Trophoblast cell (in vitro differentiated cells and primary cell): ENCODE measurements around the gene BMP2K.

ENCODE experiments used
- DNase-seq, 2 donors: peaks; one replicate each; pipeline ENCODE4 v3.0.0-alpha.2; 2016
- H2AFZ ChIP-seq: 2 replicates; pipeline ENCODE4 v1.6.1; 2013; ENCODE audit warnings: low read length, moderate library complexity, mild to moderate bottlenecking; ENCODE audit not compliant: insufficient read depth, poor library complexity
- H2AK5ac ChIP-seq: 2 replicates; pipeline ENCODE4 v1.6.1; 2013; ENCODE audit warnings: mild to moderate bottlenecking, low read length
- H2BK120ac ChIP-seq: 2 replicates; pipeline ENCODE4 v1.6.1; 2013; ENCODE audit warnings: low read length, mild to moderate bottlenecking, moderate library complexity; ENCODE audit not compliant: insufficient read depth, poor library complexity
- H2BK12ac ChIP-seq: 2 replicates; pipeline ENCODE4 v1.6.1; 2013; ENCODE audit warnings: mild to moderate bottlenecking, low read length, moderate library complexity
- H2BK5ac ChIP-seq: 2 replicates; pipeline ENCODE4 v1.6.1; 2013; ENCODE audit warnings: low read length, low read depth, moderate library complexity, mild to moderate bottlenecking; ENCODE audit not compliant: poor library complexity
- H3K14ac ChIP-seq: 2 replicates; pipeline ENCODE4 v1.6.1; 2013; ENCODE audit warnings: mild to moderate bottlenecking, low read length
- H3K18ac ChIP-seq: 2 replicates; pipeline ENCODE4 v1.6.1; 2013; ENCODE audit warnings: mild to moderate bottlenecking, low read length
- H3K23ac ChIP-seq: 2 replicates; pipeline ENCODE4 v1.6.1; 2013; ENCODE audit warnings: low read length
- H3K27ac ChIP-seq: 2 replicates; pipeline ENCODE4 v1.5.1; 2013; ENCODE audit warnings: low read depth, mild to moderate bottlenecking, inconsistent platforms, low read length, moderate library complexity
- H3K27me3 ChIP-seq: 2 replicates; pipeline ENCODE4 v1.6.1; 2013; ENCODE audit warnings: inconsistent platforms, mild to moderate bottlenecking, low read length, moderate library complexity; ENCODE audit not compliant: insufficient read depth
- H3K36me3 ChIP-seq, 2 experiments: 1 replicate in 1 of 2; 2 replicates in 1 of 2; pipeline ENCODE4 v1.6.1; 2013; ENCODE audit warnings: low read length in 2 of 2, mild to moderate bottlenecking in 2 of 2, moderate library complexity in 1 of 2; ENCODE audit not compliant: insufficient read depth in 2 of 2, control insufficient read depth in 1 of 2
- H3K4ac ChIP-seq: 2 replicates; pipeline ENCODE4 v1.6.1; 2013; ENCODE audit warnings: low read depth, mild to moderate bottlenecking, low read length, moderate library complexity
- H3K4me1 ChIP-seq, 2 experiments: 1 replicate in 1 of 2; 2 replicates in 1 of 2; pipeline ENCODE4 v1.6.1; 2013; ENCODE audit warnings: low read length in 2 of 2, mild to moderate bottlenecking in 2 of 2, moderate library complexity in 1 of 2; ENCODE audit not compliant: insufficient read depth in 2 of 2, control insufficient read depth in 1 of 2
- H3K4me2 ChIP-seq: 2 replicates; pipeline ENCODE4 v1.6.1; 2013; ENCODE audit warnings: inconsistent platforms, mild to moderate bottlenecking, low read length, moderate library complexity
- H3K4me3 ChIP-seq: 2 replicates; pipeline ENCODE4 v1.5.1; 2013; ENCODE audit warnings: mild to moderate bottlenecking, low read depth, low read length, inconsistent platforms
- H3K79me1 ChIP-seq: one replicate; pipeline ENCODE4 v1.6.1; 2013; ENCODE audit warnings: low read length
- H3K79me2 ChIP-seq: 2 replicates; pipeline ENCODE4 v1.6.1; 2013; ENCODE audit warnings: low read length, mild to moderate bottlenecking; ENCODE audit not compliant: control insufficient read depth, insufficient read depth, poor library complexity
- H3K9ac ChIP-seq: 2 replicates; pipeline ENCODE4 v1.6.1; 2013; ENCODE audit warnings: mild to moderate bottlenecking, low read length
- H3K9me3 ChIP-seq: 2 replicates; pipeline ENCODE4 v1.6.1; 2013; ENCODE audit warnings: low read depth, mild to moderate bottlenecking, control low read depth, inconsistent platforms, low read length; ENCODE audit not compliant: insufficient read depth
- H4K12ac ChIP-seq: 2 replicates; pipeline ENCODE4 v1.6.1; 2013; ENCODE audit warnings: low read depth, mild to moderate bottlenecking, low read length, moderate library complexity
- H4K8ac ChIP-seq: 2 replicates; pipeline ENCODE4 v1.6.1; 2013; ENCODE audit warnings: low read depth, mild to moderate bottlenecking, low read length, moderate library complexity
- H4K91ac ChIP-seq: one replicate; pipeline ENCODE4 v1.6.1; 2013; ENCODE audit warnings: low read depth, mild to moderate bottlenecking, low read length, moderate library complexity
- WGBS: extraction: QIAGEN DNeasy Blood & Tissue Kit; methylation state at CpG from one replicate; pipeline ENCODE4 v1.1.7; 2013; ENCODE audit warnings: missing lambda C conversion rate; ENCODE audit not compliant: insufficient read length, insufficient coverage; ENCODE audit errors: extremely low coverage; 5-methylcytosine and 5-hydroxymethylcytosine counted together

BMP2K gene

DNA sequence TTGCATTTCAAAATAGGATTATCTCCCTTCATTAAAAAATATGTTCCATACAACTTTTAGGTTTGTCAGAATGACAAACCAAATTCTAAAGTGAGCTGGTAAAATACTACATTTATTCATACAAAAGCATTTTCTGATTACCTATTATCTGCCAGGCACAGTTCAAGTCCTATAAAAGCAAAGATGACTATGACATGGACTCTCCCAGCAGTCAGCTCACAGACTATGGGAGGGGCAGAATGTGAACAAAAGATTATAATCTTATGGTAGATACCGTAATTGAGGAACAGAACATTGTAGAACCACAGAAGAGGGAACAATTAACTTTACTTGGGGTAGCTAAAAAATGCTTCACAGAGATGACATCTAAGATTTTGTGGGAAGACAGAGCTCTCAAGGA, 150.7 kb downstream of the BMP2K start:
- Histone ChIP-seq H2BK5ac (no peak overlapping the region), H4K8ac (no peak overlapping the region), H4K91ac (no peak overlapping the region), H2AFZ (no peak overlapping the region), H3K23ac (no peak overlapping the region), H3K14ac (no peak overlapping the region), H2BK120ac (no peak overlapping the region), H4K12ac (no peak overlapping the region), H3K18ac (no peak overlapping the region), H3K79me2 (no peaks in the 10 kb centered on the region), H3K9ac (no peak overlapping the region), H3K4me2 (no peak overlapping the region), H3K9me3 (no peaks in the 10 kb centered on the region), H3K4me1 (no peaks in the 10 kb centered on the region), H3K4ac (no peak overlapping the region), H3K27me3 (no peaks in the 10 kb centered on the region), H2AK5ac (no peak overlapping the region), H3K36me3 (peaks cover 3 to 8% of the 10 kb centered on the region in 2 experiments), H3K79me1 (no peaks in the 10 kb centered on the region), H3K27ac (no peak overlapping the region), H2BK12ac (no peak overlapping the region), H3K4me3 (no peak overlapping the region)
- WGBS, result no CpG with 5 or more reads among the region's 1 CpG
- DNase-seq, result no peak

GRCh38 chr4:78928835-78929234, 152.7 kb downstream of the BMP2K start:
- H2AK5ac ChIP-seq, result no peak overlapping the region
- no peak overlapping the region for H4K91ac ChIP-seq
- no peak overlapping the region for H2BK120ac ChIP-seq
- H3K27me3 ChIP-seq, result no peaks in the 10 kb centered on the region
- H3K18ac ChIP-seq, result no peak overlapping the region
- H3K4me2 ChIP-seq, result no peak overlapping the region
- WGBS, result no CpG with 5 or more reads among the region's 9 CpGs
- no peak overlapping the region for H2BK5ac ChIP-seq
- no peak overlapping the region for H2AFZ ChIP-seq
- no peak overlapping the region for H3K14ac ChIP-seq
- no peak overlapping the region for H3K27ac ChIP-seq
- no peak overlapping the region for H3K4me3 ChIP-seq
- no peak overlapping the region for H2BK12ac ChIP-seq
- no peaks in the 10 kb centered on the region for H3K4me1 ChIP-seq
- no peak overlapping the region for H3K4ac ChIP-seq
- H3K36me3 ChIP-seq, result peaks cover 3 to 8% of the 10 kb centered on the region in 2 experiments
- H3K23ac ChIP-seq, result no peak overlapping the region
- H3K9ac ChIP-seq, result no peak overlapping the region
- H4K12ac ChIP-seq, result no peak overlapping the region
- H3K79me2 ChIP-seq, result no peaks in the 10 kb centered on the region
- H4K8ac ChIP-seq, result no peak overlapping the region
- DNase-seq, result no peak
- H3K79me1 ChIP-seq, result no peaks in the 10 kb centered on the region
- no peaks in the 10 kb centered on the region for H3K9me3 ChIP-seq

GRCh38 chr4:78930016-78930629, 154.0 kb downstream of the BMP2K start:
- Histone ChIP-seq H3K79me2 (no peaks in the 10 kb centered on the region), H4K91ac (no peak overlapping the region), H2BK120ac (no peak overlapping the region), H3K14ac (no peak overlapping the region), H2BK12ac (no peak overlapping the region), H4K12ac (no peak overlapping the region), H2AK5ac (no peak overlapping the region), H3K79me1 (no peaks in the 10 kb centered on the region), H2BK5ac (no peak overlapping the region), H4K8ac (no peak overlapping the region), H3K4ac (no peak overlapping the region), H3K4me3 (no peak overlapping the region), H3K27me3 (no peaks in the 10 kb centered on the region), H2AFZ (no peak overlapping the region), H3K23ac (no peak overlapping the region), H3K9ac (no peak overlapping the region), H3K4me1 (no peaks in the 10 kb centered on the region), H3K36me3 (peaks cover 3 to 8% of the 10 kb centered on the region in 2 experiments), H3K18ac (no peak overlapping the region), H3K9me3 (no peaks in the 10 kb centered on the region), H3K4me2 (no peak overlapping the region), H3K27ac (no peak overlapping the region)
- no peak for DNase-seq
- WGBS, result no CpG with 5 or more reads among the region's 6 CpGs

- Histone ChIP-seq H3K23ac (no peak overlapping the region), H3K4ac (no peak overlapping the region), H2AFZ (no peak overlapping the region), H3K27me3 (no peaks in the 10 kb centered on the region), H3K79me2 (peaks cover 5% of the 10 kb centered on the region), H3K9me3 (no peaks in the 10 kb centered on the region), H4K91ac (no peak overlapping the region), H2AK5ac (no peak overlapping the region), H2BK12ac (no peak overlapping the region), H3K9ac (no peak overlapping the region), H3K18ac (no peak overlapping the region), H3K4me2 (no peak overlapping the region), H3K27ac (peak overlapping the region; percentile 4), H4K8ac (no peak overlapping the region), H3K36me3 (no peaks in the 10 kb centered on the region), H4K12ac (no peak overlapping the region), H3K14ac (no peak overlapping the region), H3K79me1 (peaks cover 5% of the 10 kb centered on the region), H2BK5ac (no peak overlapping the region), H2BK120ac (no peak overlapping the region), H3K4me1 (peaks cover 4 to 9% of the 10 kb centered on the region in 2 experiments), H3K4me3 (no peak overlapping the region)
- no CpG with 5 or more reads among the region's 4 CpGs for WGBS
- peak in 1 of 2 donors; percentile 29 for DNase-seq
Observed at GRCh38 chr4:78936989-78937388, 160.8 kb downstream of the BMP2K start.
